ENCODE results near the gene SSC4D.

DNA sequence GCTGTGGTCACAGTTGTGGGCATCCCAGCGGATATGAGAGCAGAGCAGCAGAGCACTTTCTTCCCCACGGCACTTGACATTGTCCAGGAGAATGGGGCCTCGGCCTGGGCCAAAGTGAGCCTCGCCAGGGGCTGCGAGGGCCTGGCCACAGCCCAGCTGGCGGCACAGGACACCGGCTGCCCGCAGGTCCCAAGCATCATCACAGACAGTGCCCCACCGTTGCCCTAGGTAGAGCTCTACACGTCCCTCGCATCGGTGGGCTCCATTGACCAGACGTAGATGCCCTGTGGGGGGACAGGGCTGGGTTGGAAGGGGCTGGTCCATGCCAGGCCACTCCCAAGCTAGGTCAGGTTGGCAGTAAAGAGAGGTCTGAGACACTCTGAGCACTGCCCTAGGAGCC is 19.4 kb downstream of the SSC4D start:
- no peak for TF ChIP-seq CTCF (conservative IDR thresholded peaks at IDR 0.05; ENCODE audit: low read depth in 2 of 2)
- no peak for TF ChIP-seq JUNB (IDR thresholded peaks at IDR 0.05; ENCODE audit: unreplicated experiment)
- TF ChIP-seq ZNF114 (CRISPR knock-in tag; IDR thresholded peaks at IDR 0.05) = no peak
